ENCODE measurements around the gene HERC2.
"Not testable (repeated sequence)": the region's sequence is repeated elsewhere in the genome, so short reads cannot be mapped to it uniquely, and the experiment has no call there.

DNA sequence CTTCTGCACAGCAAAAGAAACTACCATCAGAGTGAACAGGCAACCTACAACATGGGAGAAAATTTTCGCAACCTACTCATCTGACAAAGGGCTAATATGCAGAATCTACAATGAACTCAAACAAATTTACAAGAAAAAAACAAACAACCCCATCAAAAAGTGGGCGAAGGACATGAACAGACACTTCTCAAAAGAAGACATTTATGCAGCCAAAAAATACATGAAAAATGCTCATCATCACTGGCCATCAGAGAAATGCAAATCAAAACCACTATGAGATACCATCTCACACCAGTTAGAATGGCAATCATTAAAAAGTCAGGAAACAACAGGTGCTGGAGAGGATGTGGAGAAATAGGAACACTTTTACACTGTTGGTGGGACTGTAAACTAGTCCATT is 16.3 kb downstream of the HERC2 start:
- TF ChIP-seq, protein P1, sequence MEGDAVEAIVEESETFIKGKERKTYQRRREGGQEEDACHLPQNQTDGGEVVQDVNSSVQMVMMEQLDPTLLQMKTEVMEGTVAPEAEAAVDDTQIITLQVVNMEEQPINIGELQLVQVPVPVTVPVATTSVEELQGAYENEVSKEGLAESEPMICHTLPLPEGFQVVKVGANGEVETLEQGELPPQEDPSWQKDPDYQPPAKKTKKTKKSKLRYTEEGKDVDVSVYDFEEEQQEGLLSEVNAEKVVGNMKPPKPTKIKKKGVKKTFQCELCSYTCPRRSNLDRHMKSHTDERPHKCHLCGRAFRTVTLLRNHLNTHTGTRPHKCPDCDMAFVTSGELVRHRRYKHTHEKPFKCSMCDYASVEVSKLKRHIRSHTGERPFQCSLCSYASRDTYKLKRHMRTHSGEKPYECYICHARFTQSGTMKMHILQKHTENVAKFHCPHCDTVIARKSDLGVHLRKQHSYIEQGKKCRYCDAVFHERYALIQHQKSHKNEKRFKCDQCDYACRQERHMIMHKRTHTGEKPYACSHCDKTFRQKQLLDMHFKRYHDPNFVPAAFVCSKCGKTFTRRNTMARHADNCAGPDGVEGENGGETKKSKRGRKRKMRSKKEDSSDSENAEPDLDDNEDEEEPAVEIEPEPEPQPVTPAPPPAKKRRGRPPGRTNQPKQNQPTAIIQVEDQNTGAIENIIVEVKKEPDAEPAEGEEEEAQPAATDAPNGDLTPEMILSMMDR (IDR thresholded peaks at IDR 0.05) = not testable (repeated sequence)
- not testable (repeated sequence) for TF ChIP-seq POLR2A (IDR thresholded peaks at IDR 0.05)

Data from uterus (tissue), 2 donors.